Measurements from ENCODE around the gene NFATC4. TPM values are rescaled to one million over a fixed set of nuclear protein-coding genes. Genes with fewer than 3 reads are reported as not detected.
"Not testable (repeated sequence)": the region's sequence is repeated elsewhere in the genome, so short reads cannot be mapped to it uniquely, and the experiment has no call there.

NFATC4 gene
- total RNA-seq, 1 experiment from 2014 or later, result not detected

- DNase-seq (ENCODE audit: low spot score), result no peak
Measured at GRCh38 chr14:24366721-24367513, 1.1 kb upstream of the NFATC4 start.

DNA sequence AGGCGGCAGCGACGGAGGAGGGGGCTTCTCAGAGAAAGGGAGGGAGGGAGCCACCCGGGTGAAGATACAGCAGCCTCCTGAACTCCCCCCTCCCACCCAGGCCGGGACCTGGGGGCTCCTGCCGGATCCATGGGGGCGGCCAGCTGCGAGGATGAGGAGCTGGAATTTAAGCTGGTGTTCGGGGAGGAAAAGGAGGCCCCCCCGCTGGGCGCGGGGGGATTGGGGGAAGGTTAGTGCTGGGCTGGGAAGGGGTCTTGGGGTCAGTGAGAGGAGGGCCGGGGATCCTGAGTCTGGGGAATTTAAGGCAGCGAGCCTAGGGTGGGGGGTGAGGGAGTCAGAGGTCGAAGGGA lies 203 bp downstream of the NFATC4 start:
- DNase-seq (ENCODE audit: low spot score), result no peak

DNA sequence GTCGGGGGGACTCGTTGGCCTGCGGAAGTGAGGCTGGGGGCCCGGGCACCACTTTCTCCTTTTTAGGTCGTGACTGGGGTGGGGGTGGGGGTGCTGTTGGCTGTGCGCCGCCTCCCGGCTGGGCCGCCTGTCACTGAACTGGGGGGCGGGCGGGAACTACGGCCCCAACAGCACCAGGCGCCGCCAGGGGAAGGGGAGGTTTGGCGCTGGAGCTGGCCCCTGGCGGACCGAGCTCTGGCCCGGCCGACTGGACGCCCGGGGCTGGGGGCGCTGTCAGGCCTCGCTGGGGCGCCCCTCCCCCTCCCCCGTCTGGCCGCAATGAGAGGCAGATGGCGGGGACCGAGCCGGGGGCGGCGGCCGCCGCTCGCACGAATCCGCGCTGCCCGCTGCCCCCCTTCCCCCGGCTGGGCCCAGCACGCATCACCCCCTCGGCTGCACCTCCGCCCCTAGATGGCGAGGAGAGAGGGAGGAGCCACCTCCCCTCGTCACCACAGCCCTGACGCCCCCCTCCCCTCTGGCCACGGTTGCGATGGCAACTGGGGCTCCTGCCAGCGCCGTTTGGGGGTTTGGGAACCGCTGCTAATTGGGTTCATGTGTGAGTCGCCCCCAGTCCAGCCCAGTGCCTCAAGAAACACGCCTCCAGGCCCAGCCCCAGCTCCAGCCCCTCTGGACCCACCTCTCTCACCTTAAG lies 723 bp downstream of the NFATC4 start:
- no peak for DNase-seq (ENCODE audit: low spot score)

GRCh38 chr14:24369463-24369862 lies 1.5 kb downstream of the NFATC4 start:
- DNase-seq (ENCODE audit: low spot score), result no peak

DNA sequence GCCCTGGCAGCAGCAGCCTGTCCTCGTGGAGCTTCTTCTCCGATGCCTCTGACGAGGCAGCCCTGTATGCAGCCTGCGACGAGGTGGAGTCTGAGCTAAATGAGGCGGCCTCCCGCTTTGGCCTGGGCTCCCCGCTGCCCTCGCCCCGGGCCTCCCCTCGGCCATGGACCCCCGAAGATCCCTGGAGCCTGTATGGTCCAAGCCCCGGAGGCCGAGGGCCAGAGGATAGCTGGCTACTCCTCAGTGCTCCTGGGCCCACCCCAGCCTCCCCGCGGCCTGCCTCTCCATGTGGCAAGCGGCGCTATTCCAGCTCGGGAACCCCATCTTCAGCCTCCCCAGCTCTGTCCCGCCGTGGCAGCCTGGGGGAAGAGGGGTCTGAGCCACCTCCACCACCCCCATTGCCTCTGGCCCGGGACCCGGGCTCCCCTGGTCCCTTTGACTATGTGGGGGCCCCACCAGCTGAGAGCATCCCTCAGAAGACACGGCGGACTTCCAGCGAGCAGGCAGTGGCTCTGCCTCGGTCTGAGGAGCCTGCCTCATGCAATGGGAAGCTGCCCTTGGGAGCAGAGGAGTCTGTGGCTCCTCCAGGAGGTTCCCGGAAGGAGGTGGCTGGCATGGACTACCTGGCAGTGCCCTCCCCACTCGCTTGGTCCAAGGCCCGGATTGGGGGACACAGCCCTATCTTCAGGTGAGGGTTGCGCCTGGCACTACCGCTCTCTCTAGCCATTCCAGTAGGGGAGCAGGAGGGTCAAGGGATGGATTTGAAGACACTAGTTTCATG lies 2.1 kb downstream of the NFATC4 start:
- no peak for DNase-seq (ENCODE audit: low spot score)

GRCh38 chr14:24370748-24371147 lies 2.8 kb downstream of the NFATC4 start:
- no peak for DNase-seq (ENCODE audit: low spot score)

DNA sequence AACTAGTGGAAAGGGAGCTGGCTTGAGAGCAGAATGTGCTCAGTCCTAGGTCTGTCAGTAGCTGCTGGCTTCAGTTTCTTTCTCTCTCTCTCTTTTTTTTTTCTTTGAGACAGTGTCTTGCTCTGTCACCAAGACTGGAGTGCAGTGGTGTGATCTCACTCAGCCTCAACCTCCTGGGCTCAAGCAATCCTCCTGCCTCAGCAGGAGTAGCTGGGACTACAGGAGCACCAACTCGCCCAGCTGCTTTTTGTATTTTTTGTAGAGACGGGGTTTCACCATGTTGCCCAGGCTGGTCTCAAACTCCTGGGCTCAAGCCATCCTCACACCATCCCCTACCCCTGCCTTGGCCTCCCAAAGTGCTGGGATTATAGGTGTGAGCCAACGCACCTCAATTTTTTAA lies 3.6 kb downstream of the NFATC4 start:
- DNase-seq (ENCODE audit: low spot score), result not testable (repeated sequence)

GRCh38 chr14:24372701-24373416 lies 4.9 kb downstream of the NFATC4 start:
- no peak for DNase-seq (ENCODE audit: low spot score)

DNA sequence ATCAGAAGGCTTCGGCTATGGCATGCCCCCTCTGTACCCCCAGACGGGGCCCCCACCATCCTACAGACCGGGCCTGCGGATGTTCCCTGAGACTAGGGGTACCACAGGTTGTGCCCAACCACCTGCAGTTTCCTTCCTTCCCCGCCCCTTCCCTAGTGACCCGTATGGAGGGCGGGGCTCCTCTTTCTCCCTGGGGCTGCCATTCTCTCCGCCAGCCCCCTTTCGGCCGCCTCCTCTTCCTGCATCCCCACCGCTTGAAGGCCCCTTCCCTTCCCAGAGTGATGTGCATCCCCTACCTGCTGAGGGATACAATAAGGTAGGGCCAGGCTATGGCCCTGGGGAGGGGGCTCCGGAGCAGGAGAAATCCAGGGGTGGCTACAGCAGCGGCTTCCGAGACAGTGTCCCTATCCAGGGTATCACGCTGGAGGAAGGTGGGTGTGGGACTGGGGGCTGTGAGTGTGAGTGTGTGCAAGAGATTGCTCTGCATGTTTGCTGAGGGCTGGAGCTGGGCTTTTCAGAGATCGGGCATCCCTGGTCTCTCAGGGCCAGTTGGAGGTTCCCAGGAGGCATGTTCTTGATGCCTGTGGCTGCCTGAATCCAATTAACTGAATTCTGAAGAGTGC lies 8.6 kb downstream of the NFATC4 start:
- DNase-seq (ENCODE audit: low spot score), result no peak

DNA sequence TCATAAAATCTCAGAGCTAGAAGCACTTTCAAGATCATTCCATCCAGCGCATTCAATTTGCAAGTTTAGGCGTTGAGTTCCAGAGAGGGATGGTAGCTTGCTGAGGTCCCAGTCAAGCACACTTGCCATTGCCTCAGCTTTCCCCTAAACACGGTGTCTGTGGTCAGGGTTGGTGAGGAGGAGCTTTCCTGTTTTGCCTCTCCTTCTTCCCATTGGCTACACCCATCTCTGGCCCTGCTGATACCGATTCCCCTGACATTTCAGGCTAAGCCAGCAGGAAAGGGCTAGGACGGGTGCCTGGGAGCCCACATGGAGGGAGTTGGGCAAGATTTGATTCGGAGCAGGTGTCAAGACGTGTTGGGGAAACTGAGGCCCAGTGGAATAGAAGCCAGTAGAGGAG lies 9.1 kb downstream of the NFATC4 start:
- DNase-seq (ENCODE audit: low spot score), result no peak

DNA sequence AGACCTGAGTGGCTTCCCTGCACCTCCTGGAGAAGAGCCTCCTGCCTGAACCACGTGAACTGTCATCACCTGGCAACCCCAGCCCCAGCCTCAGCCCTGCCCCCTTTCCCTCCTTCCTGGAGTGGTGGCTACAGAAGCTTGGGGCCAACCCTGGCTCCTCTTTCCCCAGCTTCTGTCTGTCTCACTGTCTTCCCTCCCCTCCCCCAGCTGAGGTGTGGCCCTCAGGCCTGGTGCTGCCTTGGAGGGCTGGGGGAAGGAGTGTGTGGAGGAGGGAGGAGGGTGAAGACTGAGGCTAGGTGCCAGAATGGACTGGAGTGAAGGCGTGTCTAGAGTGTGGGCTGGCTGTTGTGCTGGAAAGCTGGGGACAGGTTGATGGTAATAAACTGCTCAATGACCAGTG lies 9.7 kb downstream of the NFATC4 start:
- DNase-seq (ENCODE audit: low spot score), result no peak

- DNase-seq (ENCODE audit: low spot score), result no peak
Measured at GRCh38 chr14:24378327-24378726, 10.3 kb downstream of the NFATC4 start.

GRCh38 chr14:24378981-24379906 lies 11.3 kb downstream of the NFATC4 start:
- DNase-seq (ENCODE audit: low spot score), result no peak

DNA sequence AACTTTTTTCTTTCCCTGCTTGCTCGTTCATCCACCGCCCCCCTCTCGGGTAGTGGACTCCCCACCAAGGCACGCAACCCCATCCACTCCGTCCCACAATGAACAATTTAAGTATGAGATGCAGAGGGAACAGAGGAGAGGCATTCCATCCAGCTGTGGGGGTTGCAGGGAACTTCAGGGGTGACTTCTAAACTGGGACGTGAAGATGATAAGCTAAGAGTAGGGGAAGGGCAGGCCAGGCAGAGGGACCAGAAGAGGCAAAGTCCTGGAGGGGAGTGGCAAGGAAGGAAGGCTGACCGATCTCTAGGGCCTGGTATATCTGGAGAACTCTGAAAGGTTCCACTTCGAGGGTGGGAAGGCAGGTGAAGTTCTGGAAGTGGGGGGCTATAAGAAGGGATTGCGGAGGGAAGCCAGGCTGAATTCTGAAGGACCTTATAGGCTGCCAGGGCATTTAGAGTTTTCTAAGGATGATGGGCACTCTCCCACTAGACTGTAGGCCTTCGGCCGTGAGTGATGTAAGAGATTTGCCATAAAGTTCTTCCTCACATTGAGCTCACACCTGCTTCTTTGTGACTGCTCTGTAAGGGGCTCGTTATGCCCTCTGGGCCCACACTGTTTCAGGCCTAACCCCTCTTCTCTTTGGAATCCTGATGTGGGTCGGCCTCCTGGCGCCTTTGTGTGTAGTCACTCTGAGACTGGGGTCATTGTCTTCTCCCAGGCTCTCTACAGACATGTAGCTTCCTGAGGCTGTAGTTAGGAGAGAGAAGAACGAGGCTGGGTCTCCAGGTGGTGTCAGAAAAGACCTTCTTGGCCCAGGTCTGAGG lies 12.1 kb downstream of the NFATC4 start:
- no peak for DNase-seq (ENCODE audit: low spot score)

- no peak for DNase-seq (ENCODE audit: low spot score)
Measured at GRCh38 chr14:24381363-24382063, 13.5 kb downstream of the NFATC4 start.

DNA sequence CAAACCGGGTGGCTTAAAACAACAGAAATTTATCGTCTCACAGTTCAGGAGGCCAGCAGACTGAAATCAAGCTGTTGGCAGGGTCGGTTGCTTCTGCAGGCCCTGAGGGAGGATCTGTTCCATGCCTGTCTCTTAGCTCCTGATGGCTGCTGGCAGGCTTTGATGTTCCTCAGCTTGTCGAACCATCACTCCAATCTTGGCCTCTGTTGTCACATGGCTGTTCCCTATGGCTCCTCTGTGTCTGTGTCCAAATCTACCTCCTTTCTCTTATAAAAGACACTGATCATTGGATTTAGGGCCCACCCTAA lies 14.0 kb downstream of the NFATC4 start:
- no peak for DNase-seq (ENCODE audit: low spot score)

DNA sequence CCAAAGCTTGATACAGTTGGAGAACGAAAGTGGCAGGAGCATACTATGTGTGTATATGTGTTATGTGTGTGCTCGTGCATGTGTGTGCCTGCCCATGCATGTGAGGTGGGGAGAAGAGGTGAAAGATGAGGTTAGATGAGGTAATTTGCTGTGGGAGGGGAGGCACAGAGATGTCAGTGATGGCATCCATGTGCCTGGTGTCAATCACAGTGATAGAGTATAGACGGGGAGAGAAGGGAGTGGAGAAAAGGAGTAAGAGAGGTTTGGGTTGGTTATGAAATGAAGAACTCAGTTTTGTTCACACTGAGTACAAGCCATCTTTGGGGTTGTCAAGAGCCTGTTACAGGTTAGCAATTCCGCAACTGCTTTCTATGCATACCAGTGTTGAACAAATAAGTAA lies 16.2 kb downstream of the NFATC4 start:
- no peak for DNase-seq (ENCODE audit: low spot score)

GRCh38 chr14:24385524-24385923 lies 17.5 kb downstream of the NFATC4 start:
- no peak for DNase-seq (ENCODE audit: low spot score)

DNA sequence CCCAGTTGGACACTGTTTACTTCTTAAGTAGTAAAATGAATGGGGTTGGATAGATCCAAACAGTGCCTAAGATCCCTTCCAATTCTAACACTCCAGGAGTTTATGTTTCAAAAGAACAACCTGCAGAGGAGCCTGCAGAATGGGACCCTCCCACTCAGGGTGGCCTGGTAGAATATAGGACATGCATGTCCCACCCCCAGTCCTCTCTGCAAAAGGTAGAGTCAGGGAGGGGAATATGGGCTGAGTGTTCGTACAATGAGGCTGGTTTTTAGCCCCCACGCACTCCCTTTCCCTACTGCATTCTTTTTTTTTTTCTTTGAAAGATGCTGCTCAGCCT lies 19.0 kb downstream of the NFATC4 start:
- DNase-seq (ENCODE audit: low spot score), result no peak
